GM21360 (cell line): Measurements from ENCODE around the gene CDC42BPB.
A peak's percentile ranks its signal among the peaks of the same experiment; 100 is the strongest.

ENCODE experiments used
- ATAC-seq: cut with Tn5 transposase; IDR thresholded peaks from one replicate; pipeline ENCODE4 v1.9.1; 2021; ENCODE audit warnings: mild to moderate bottlenecking, moderate library complexity; ENCODE audit not compliant: unreplicated experiment

The CDC42BPB gene

GRCh38 chr14:102917469-102918211 is 139.7 kb downstream of the CDC42BPB start:
- ATAC-seq: peak; percentile 41

- ATAC-seq: no peak
Measured at GRCh38 chr14:102917056-102917385, 140.3 kb downstream of the CDC42BPB start.

- no peak for ATAC-seq
Measured at GRCh38 chr14:102916347-102917055, 140.8 kb downstream of the CDC42BPB start.

GRCh38 chr14:102915292-102916110 is 141.8 kb downstream of the CDC42BPB start:
- ATAC-seq: no peak

- ATAC-seq: no peak
Measured at GRCh38 chr14:102914474-102915291, 142.7 kb downstream of the CDC42BPB start.

- no peak for ATAC-seq
Measured at GRCh38 chr14:102913341-102914211, 143.8 kb downstream of the CDC42BPB start.

GRCh38 chr14:102911991-102912761 is 145.2 kb downstream of the CDC42BPB start:
- ATAC-seq: no peak

GRCh38 chr14:102911541-102911951 is 145.8 kb downstream of the CDC42BPB start:
- no peak for ATAC-seq

- no peak for ATAC-seq
Measured at GRCh38 chr14:102910442-102910841, 146.9 kb downstream of the CDC42BPB start.

GRCh38 chr14:102909911-102910310 is 147.4 kb downstream of the CDC42BPB start:
- no peak for ATAC-seq

- no peak for ATAC-seq
Measured at GRCh38 chr14:102909462-102909861, 147.9 kb downstream of the CDC42BPB start.

GRCh38 chr14:102908766-102909455 is 148.4 kb downstream of the CDC42BPB start:
- no peak for ATAC-seq

GRCh38 chr14:102907980-102908730 is 149.2 kb downstream of the CDC42BPB start:
- no peak for ATAC-seq

GRCh38 chr14:102907303-102907844 is 150.0 kb downstream of the CDC42BPB start:
- ATAC-seq: no peak

GRCh38 chr14:102906616-102907302 is 150.6 kb downstream of the CDC42BPB start:
- ATAC-seq: no peak

GRCh38 chr14:102905116-102906108 is 151.9 kb downstream of the CDC42BPB start:
- no peak for ATAC-seq
